KMS-11 (cell line): Measurements from ENCODE around the gene TGFBR1.

ENCODE experiments used
- H2AFZ ChIP-seq: fragments of 200-600 bp; sonication (generic); 2 replicates; pipeline ENCODE4 v1.6.1; 2016; ENCODE audit warnings: antibody characterized with exemption, mixed run types, low read depth
- H3K27ac ChIP-seq: fragments of 200-600 bp; sonication (generic); 2 replicates; pipeline ENCODE4 v1.6.1; 2016; ENCODE audit warnings: mild to moderate bottlenecking, mixed run types
- H3K27me3 ChIP-seq: fragments of 200-600 bp; sonication (generic); 2 replicates; pipeline ENCODE4 v1.6.1; 2017; ENCODE audit warnings: mild to moderate bottlenecking, low read depth, mixed run types, moderate library complexity; ENCODE audit not compliant: insufficient read depth
- H3K36me3 ChIP-seq: fragments of 200-600 bp; sonication (generic); 2 replicates; pipeline ENCODE4 v1.6.1; 2017; ENCODE audit warnings: mild to moderate bottlenecking, mixed run types; ENCODE audit not compliant: insufficient read depth
- H3K4me1 ChIP-seq: fragments of 200-600 bp; sonication (generic); 2 replicates; pipeline ENCODE4 v1.6.1; 2016; ENCODE audit warnings: mild to moderate bottlenecking, low read depth, mixed run types; ENCODE audit not compliant: poor library complexity, severe bottlenecking
- H3K4me2 ChIP-seq: fragments of 200-600 bp; sonication (generic); 2 replicates; pipeline ENCODE4 v1.7.0; 2016; ENCODE audit warnings: mild to moderate bottlenecking, mixed run types
- H3K4me3 ChIP-seq: fragments of 200-600 bp; sonication (generic); IDR thresholded peaks from 2 replicates; pipeline ENCODE4 v1.6.1; 2017; ENCODE audit warnings: low read depth, low read length, mixed read lengths; ENCODE audit not compliant: insufficient read depth
- H3K79me2 ChIP-seq: fragments of 200-600 bp; sonication (generic); 2 replicates; pipeline ENCODE4 v1.6.1; 2016; ENCODE audit warnings: low read depth, mixed run types; ENCODE audit not compliant: insufficient read depth
- H3K9ac ChIP-seq: fragments of 200-600 bp; sonication (generic); 2 replicates; pipeline ENCODE4 v1.6.1; 2016; ENCODE audit warnings: mild to moderate bottlenecking, mixed run types
- H4K20me1 ChIP-seq: fragments of 200-600 bp; sonication (generic); 2 replicates; pipeline ENCODE4 v1.6.1; 2016; ENCODE audit warnings: mild to moderate bottlenecking, mixed run types; ENCODE audit not compliant: insufficient read depth
- TF ChIP-seq, protein P1 (sequence below): fragments of 200-600 bp; sonication (generic); conservative IDR thresholded peaks from 2 replicates; pipeline ENCODE4 v1.6.1; 2017; ENCODE audit warnings: low read depth, mild to moderate bottlenecking, antibody characterized with exemption, low read length, moderate library complexity, mixed read lengths

TGFBR1 gene

DNA sequence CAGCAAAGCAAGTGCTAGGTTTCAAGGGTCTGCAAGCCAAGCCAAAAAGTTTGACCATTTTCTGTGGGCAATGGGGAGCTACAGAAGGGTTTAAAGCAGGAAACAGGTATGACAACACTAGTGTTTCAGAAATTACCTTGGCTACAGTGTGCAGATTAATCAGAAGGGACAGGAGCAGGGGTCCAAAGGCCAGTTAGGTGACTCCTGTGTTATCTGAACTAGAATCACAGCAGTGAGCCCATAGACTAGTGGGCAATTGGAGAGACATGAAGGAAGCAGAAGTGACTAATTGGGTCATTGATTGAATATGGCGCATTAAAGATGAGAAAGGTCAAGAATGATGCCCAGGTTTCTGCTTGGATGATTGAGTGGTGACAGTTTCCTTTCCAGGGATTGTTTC is 41.4 kb upstream of the TGFBR1 start:
- Histone ChIP-seq H3K4me1 (peaks cover 14% of the 10 kb centered on the region), H4K20me1 (no peaks in the 10 kb centered on the region), H2AFZ (no peak overlapping the region), H3K27ac (no peak overlapping the region), H3K9ac (no peak overlapping the region), H3K79me2 (no peaks in the 10 kb centered on the region), H3K4me2 (no peak overlapping the region), H3K27me3 (no peaks in the 10 kb centered on the region), H3K4me3 (no peak overlapping the region), H3K36me3 (no peaks in the 10 kb centered on the region)
- TF ChIP-seq, protein P1, sequence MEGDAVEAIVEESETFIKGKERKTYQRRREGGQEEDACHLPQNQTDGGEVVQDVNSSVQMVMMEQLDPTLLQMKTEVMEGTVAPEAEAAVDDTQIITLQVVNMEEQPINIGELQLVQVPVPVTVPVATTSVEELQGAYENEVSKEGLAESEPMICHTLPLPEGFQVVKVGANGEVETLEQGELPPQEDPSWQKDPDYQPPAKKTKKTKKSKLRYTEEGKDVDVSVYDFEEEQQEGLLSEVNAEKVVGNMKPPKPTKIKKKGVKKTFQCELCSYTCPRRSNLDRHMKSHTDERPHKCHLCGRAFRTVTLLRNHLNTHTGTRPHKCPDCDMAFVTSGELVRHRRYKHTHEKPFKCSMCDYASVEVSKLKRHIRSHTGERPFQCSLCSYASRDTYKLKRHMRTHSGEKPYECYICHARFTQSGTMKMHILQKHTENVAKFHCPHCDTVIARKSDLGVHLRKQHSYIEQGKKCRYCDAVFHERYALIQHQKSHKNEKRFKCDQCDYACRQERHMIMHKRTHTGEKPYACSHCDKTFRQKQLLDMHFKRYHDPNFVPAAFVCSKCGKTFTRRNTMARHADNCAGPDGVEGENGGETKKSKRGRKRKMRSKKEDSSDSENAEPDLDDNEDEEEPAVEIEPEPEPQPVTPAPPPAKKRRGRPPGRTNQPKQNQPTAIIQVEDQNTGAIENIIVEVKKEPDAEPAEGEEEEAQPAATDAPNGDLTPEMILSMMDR, result no peak

DNA sequence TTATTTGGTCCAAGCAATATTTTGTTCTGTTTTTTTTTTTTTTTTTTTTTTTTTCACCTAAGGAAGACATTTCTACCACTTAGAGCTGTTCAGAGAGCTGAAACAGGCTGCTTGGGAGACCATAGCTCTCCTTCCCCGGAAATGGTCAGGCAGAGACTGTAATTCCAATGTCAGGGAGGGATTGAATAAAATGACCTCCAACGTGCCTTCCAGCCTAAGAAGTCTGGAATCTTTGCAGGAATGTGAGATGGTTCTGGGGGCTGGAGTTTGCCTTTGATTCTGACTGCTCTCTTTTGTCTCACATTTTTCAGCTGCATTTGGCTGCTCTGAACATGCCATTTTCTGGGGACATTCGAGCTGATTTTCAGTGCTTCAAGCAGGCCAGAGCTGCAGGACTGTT is 38.3 kb upstream of the TGFBR1 start:
- TF ChIP-seq, protein P1, result no peak
- Histone ChIP-seq H2AFZ (no peak overlapping the region), H4K20me1 (no peaks in the 10 kb centered on the region), H3K4me3 (no peak overlapping the region), H3K36me3 (no peaks in the 10 kb centered on the region), H3K4me2 (no peak overlapping the region), H3K27me3 (no peaks in the 10 kb centered on the region), H3K4me1 (no peaks in the 10 kb centered on the region), H3K9ac (no peak overlapping the region), H3K27ac (no peak overlapping the region), H3K79me2 (no peaks in the 10 kb centered on the region)

DNA sequence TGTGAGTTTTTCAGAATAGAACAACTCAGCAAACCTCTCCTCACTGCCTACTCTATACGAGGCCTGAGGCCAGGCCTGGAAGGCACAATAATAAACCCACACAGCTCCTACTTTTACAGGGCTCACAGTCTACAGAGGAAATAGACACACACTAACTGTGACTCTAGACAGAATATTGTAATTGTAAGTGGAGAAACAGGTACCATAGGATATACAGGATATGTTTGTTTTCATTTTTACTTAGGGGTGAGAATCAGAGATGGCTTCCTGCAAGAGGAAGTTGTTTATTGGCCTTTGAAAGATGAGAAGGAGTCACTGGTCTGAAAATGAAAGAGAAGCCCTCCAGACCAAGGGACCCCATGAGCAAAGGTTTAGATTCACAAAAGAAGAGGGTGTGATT is 35.8 kb upstream of the TGFBR1 start:
- no peak overlapping the region for H3K4me3 ChIP-seq
- H2AFZ ChIP-seq, result no peak overlapping the region
- no peaks in the 10 kb centered on the region for H3K4me1 ChIP-seq
- no peaks in the 10 kb centered on the region for H3K36me3 ChIP-seq
- H3K27me3 ChIP-seq, result no peaks in the 10 kb centered on the region
- no peaks in the 10 kb centered on the region for H4K20me1 ChIP-seq
- H3K4me2 ChIP-seq, result no peak overlapping the region
- H3K27ac ChIP-seq, result no peak overlapping the region
- H3K79me2 ChIP-seq, result no peaks in the 10 kb centered on the region
- no peak overlapping the region for H3K9ac ChIP-seq
- TF ChIP-seq, protein P1, result no peak

DNA sequence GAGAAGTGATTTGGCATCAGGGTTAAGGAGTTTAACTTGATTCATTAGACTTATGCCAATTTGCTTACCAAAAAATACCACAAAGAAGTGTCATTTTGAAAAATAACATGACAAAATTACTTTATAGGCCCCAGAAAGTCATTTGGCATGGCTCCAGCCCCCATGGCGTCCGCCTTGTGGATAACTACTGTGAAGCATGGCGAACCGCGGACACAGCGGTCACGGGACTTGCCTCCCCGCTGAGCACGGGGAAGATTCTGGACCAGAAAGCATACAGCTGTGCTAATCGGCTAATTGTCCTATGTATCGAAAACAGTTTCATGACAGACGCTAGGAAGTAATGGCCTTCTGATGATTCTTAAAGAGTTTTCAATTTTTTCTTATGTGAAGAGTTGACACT is 35.4 kb upstream of the TGFBR1 start:
- Histone ChIP-seq H3K4me2 (no peak overlapping the region), H3K27ac (no peak overlapping the region), H3K4me1 (no peaks in the 10 kb centered on the region), H3K4me3 (no peak overlapping the region), H3K79me2 (no peaks in the 10 kb centered on the region), H3K27me3 (no peaks in the 10 kb centered on the region), H2AFZ (no peak overlapping the region), H3K9ac (no peak overlapping the region), H4K20me1 (no peaks in the 10 kb centered on the region), H3K36me3 (no peaks in the 10 kb centered on the region)
- TF ChIP-seq, protein P1, result no peak

DNA sequence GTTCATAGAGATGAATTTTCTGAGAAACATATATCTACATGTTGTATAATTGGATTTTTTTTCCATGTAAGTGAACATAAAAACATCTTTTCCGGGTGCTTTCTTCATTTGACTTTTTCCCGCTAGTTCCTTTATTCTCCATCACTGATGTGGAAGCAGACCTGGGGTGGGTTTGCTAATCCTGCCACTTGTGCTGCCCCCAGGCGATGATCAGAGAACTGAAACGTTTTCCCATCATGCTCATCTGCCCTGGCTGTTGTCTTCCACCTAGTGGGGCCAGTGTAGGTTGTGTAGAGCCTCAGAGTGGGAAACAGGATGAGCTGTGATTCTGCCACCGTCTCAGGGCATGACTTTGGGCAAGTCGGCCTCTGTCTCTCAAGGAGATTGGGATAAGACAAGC is 34.2 kb upstream of the TGFBR1 start:
- H3K4me1 ChIP-seq, result no peaks in the 10 kb centered on the region
- no peak overlapping the region for H2AFZ ChIP-seq
- no peak overlapping the region for H3K4me3 ChIP-seq
- H3K4me2 ChIP-seq, result no peak overlapping the region
- no peaks in the 10 kb centered on the region for H3K27me3 ChIP-seq
- TF ChIP-seq, protein P1, result no peak
- H3K36me3 ChIP-seq, result no peaks in the 10 kb centered on the region
- no peaks in the 10 kb centered on the region for H4K20me1 ChIP-seq
- H3K27ac ChIP-seq, result no peak overlapping the region
- no peak overlapping the region for H3K9ac ChIP-seq
- H3K79me2 ChIP-seq, result no peaks in the 10 kb centered on the region
